GM12874 (cell line): Measurements from ENCODE around the gene ASPM.

ENCODE experiments used
- CTCF ChIP-seq: IDR thresholded peaks from 2 replicates; pipeline ENCODE4 v1.5.1; 2011; ENCODE audit warnings: low read depth, mild to moderate bottlenecking, control low read depth, low read length, moderate library complexity; ENCODE audit not compliant: insufficient read depth

Gene ASPM

DNA sequence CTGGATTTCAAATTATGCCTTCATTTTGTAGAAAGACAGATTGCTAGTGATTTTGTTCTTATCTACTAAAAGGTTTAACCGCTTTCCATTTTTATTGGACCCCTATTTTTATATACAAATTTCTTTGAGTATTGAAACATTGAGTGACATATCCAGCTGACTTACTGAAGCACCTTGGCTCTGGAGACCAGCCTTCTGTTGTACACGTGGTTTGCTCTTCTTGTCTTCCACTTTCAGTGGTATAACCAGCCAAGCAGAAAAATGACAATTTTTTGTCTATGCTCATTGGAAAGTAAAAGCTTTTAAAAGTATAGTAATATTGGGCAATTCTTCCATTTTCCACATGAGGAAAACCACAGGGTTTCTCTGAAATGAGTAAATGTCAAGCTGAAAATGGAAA lies 83.8 kb downstream of the ASPM start:
- no peak for TF ChIP-seq CTCF

DNA sequence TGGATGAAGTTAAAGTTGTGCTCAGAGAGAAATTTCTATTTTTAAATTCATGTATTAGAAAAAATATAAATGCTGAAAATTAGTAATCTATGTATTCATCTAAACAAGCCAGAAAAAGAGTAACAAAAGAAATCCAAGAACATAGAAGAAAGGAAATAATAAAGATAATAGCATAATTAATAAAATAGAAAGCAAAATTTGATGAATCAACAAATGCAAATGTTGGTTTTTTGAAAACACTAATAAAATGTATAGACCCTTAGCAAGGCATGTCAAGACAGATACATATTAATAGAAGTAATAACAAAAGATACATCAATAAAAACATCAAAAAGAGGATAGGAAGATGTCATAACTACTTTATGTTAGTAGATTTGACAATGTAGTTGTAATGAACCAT lies 97.4 kb downstream of the ASPM start:
- no peak for TF ChIP-seq CTCF

- no peak for TF ChIP-seq CTCF
Measured at GRCh38 chr1:197042676-197043341, 103.7 kb downstream of the ASPM start.

DNA sequence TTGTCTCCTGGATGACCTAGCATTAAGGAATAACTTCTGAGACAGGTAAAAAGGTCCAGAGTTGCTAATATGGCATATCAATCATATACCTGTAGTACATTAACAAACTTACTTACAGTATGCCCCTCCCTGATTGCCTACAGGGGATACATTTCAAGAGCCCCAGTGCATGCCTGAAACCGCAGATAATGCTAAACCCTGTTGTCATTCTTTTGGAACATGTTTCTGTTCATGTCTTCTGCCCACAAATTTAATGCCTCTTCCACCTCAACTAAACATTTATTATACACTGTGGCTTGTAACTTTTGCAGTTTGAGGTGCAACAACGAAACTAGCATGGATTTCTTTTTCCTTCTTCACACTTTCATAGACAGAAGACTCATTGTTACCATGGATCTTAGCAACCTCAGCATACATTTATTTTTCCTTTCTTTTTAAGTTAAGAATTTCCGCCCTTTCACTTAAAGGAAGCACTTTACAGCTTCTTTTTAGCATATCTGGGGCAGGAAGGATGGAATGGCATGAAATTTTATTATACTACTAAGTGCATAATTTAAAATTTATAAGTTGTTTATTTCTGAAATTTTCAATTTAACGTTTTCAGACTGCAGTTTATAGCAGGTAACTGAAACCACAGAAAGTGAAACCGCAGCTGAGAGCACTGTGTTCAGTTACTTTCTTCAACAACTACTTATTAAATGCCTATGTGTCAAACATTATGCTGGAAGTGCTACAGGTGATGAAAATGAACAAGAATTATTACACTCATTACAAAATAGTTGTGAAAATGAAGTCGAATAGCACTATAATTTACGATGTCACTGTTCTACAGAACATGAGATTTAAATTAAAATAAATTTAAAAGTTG lies 104.7 kb downstream of the ASPM start:
- TF ChIP-seq CTCF = no peak

DNA sequence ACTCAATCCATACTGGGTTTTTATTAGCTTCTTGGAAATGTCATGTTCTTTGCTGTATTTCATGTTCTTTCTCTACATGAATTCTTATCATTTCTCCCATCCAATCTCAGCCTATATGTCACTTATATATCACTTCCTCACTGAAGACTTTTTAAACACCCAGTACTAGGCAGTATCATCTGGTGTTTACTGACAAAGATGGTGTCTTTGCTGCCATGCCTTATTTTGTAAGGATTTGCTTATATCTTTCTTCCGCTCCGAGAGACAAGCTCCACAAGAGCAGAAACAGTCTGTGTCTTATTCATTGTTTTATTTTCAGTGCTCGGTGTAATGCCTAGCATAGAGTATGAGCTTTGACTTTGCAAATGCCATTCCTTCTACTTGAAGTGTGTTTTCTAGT lies 109.6 kb downstream of the ASPM start:
- TF ChIP-seq CTCF = no peak
